Endodermal cell (in vitro differentiated cells): ENCODE measurements around the gene EHD4. TPM values are rescaled to one million over a fixed set of nuclear protein-coding genes. Genes with fewer than 3 reads are reported as not detected.

Source experiments
- DNase-seq: peaks from one replicate; pipeline ENCODE4 v3.0.0-alpha.2; 2017
- H3K27ac ChIP-seq: 2 replicates; pipeline ENCODE4 v1.5.1; 2013; ENCODE audit warnings: mild to moderate bottlenecking, low read depth, low read length, moderate library complexity
- H3K27me3 ChIP-seq: 2 replicates; pipeline ENCODE4 v1.6.1; 2013; ENCODE audit warnings: mild to moderate bottlenecking, low read length, moderate library complexity; ENCODE audit not compliant: insufficient read depth, control insufficient read depth, poor library complexity, severe bottlenecking
- H3K36me3 ChIP-seq: 2 replicates; pipeline ENCODE4 v1.7.0; 2013; ENCODE audit warnings: mild to moderate bottlenecking, low read length, moderate library complexity; ENCODE audit not compliant: control insufficient read depth, insufficient read depth
- H3K4me1 ChIP-seq: one replicate; pipeline ENCODE4 v1.7.0; 2013; ENCODE audit warnings: low read length; ENCODE audit not compliant: control insufficient read depth, insufficient read depth
- H3K4me3 ChIP-seq: 2 replicates; pipeline ENCODE4 v1.5.1; 2013; ENCODE audit warnings: mild to moderate bottlenecking, low read length, moderate library complexity
- H3K9ac ChIP-seq: 2 replicates; pipeline ENCODE4 v1.6.1; 2013; ENCODE audit warnings: mild to moderate bottlenecking, low read length, moderate library complexity; ENCODE audit not compliant: poor library complexity, severe bottlenecking; ENCODE audit errors: extremely low read depth
- H3K9me3 ChIP-seq: 2 replicates; pipeline ENCODE4 v1.6.1; 2013; ENCODE audit warnings: mild to moderate bottlenecking, low read length, moderate library complexity; ENCODE audit not compliant: control insufficient read depth
- H3K27ac Mint-ChIP-seq: 2 replicates; pipeline ENCODE4 v1.8.0; 2020; ENCODE audit warnings: mixed read lengths
- H3K27me3 Mint-ChIP-seq: 2 replicates; pipeline ENCODE4 v1.8.0; 2021; ENCODE audit warnings: mild to moderate bottlenecking, mixed read lengths; ENCODE audit not compliant: insufficient read depth
- H3K36me3 Mint-ChIP-seq: 2 replicates; pipeline ENCODE4 v1.8.0; 2020; ENCODE audit warnings: low read depth, mixed read lengths
- H3K4me1 Mint-ChIP-seq: 2 replicates; pipeline ENCODE4 v1.8.0; 2020; ENCODE audit warnings: mixed read lengths
- H3K4me3 Mint-ChIP-seq: 2 replicates; pipeline ENCODE4 v1.8.0; 2020; ENCODE audit warnings: mild to moderate bottlenecking, moderate library complexity, mixed read lengths
- H3K9me3 Mint-ChIP-seq: 2 replicates; pipeline ENCODE4 v1.8.0; 2020; ENCODE audit warnings: mild to moderate bottlenecking, mixed read lengths
- WGBS, 2 experiments: methylation state at CpG; one replicate each; pipeline versions ENCODE4 v1.1.5 to v1.1.7; 2013; ENCODE audit warnings: missing lambda C conversion rate in 2 of 2, mixed read lengths in 1 of 2; ENCODE audit not compliant: insufficient coverage in 1 of 2, insufficient read length in 1 of 2; 5-methylcytosine and 5-hydroxymethylcytosine counted together
- total RNA-seq, 2 donors: library from RNA; stranded (reverse); fragmentation: NEBNext Ultra II Directional in 1 of 2; extraction: Animal tissue kit (Norgen Biotek cat#: 25700) in 1 of 2; gene quantifications; 2 replicates in 1 of 2; 3 replicates in 1 of 2; pipeline ENCODE4 v1.2.1, GENCODE V29; 2021
- TF ChIP-seq, protein P1 (sequence below): fragments of 200-600 bp; sonication (generic); conservative IDR thresholded peaks from 2 replicates; pipeline ENCODE4 v1.5.0; 2021; ENCODE audit warnings: antibody characterized with exemption, mild to moderate bottlenecking

Gene EHD4
- total RNA-seq, 2 donors from 2014 or later, result 16.9 to 17.3 TPM

DNA sequence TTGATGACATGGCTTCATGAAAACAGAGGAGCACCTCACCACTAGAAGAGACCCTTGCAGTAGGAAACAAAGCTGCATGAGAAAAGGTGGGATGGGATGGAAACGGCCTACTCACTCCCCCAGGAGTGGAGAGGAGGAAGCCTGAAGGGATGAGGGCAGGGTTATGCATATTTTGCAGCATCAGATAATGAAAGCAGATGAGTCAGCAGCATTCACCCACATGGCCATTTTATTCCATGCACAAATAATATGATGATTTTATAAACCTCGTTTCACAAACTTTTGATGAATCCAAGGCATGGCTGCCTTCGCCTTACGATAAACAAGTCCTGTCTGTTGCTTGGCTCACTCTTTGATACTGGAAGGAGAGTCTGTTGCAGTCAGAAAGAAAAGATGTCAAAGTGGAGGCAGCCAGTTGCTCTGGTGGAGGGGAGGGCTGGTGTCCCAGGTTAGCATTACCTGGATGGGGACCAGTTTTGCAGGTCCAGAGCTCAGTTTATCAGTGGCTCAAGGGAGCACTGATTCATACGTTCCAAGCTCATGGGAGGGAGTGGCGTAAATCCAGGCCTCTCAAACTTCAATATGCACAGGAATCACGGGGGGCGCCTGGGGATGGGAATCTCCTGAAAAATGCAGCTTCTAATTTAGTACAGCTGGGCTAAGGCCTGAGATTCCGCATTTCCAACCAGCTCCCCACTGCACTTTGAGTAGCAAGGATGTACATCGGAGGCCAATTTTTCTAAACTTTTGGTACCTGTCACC, 9.2 kb upstream of the EHD4 start:
- DNase-seq, result peak; percentile 31
- H3K4me3 ChIP-seq, result no peak overlapping the region
- Mint-ChIP-seq H3K27ac (no peak overlapping the region), H3K27me3 (no peaks in the 10 kb centered on the region), H3K9me3 (no peaks in the 10 kb centered on the region), H3K4me3 (no peak overlapping the region), H3K4me1 (peaks cover 17% of the 10 kb centered on the region), H3K36me3 (no peaks in the 10 kb centered on the region)
- no peaks in the 10 kb centered on the region for H3K9me3 ChIP-seq
- H3K27ac ChIP-seq, result no peak overlapping the region
- TF ChIP-seq, protein P1, sequence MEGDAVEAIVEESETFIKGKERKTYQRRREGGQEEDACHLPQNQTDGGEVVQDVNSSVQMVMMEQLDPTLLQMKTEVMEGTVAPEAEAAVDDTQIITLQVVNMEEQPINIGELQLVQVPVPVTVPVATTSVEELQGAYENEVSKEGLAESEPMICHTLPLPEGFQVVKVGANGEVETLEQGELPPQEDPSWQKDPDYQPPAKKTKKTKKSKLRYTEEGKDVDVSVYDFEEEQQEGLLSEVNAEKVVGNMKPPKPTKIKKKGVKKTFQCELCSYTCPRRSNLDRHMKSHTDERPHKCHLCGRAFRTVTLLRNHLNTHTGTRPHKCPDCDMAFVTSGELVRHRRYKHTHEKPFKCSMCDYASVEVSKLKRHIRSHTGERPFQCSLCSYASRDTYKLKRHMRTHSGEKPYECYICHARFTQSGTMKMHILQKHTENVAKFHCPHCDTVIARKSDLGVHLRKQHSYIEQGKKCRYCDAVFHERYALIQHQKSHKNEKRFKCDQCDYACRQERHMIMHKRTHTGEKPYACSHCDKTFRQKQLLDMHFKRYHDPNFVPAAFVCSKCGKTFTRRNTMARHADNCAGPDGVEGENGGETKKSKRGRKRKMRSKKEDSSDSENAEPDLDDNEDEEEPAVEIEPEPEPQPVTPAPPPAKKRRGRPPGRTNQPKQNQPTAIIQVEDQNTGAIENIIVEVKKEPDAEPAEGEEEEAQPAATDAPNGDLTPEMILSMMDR, result no peak
- no peaks in the 10 kb centered on the region for H3K36me3 ChIP-seq
- no peaks in the 10 kb centered on the region for H3K27me3 ChIP-seq
- H3K9ac ChIP-seq, result no peak overlapping the region
- 95% methylated on average over 8 to 10 of the region's 10 CpGs for WGBS, 2 experiments
- peaks cover 4% of the 10 kb centered on the region for H3K4me1 ChIP-seq

GRCh38 chr15:41980654-41981323, 8.4 kb upstream of the EHD4 start:
- no peak overlapping the region for H3K4me3 Mint-ChIP-seq
- no peaks in the 10 kb centered on the region for H3K27me3 Mint-ChIP-seq
- WGBS, 2 experiments, result 86 to 97% methylated on average over 3 to 7 of the region's 7 CpGs
- Histone ChIP-seq H3K27ac (no peak overlapping the region), H3K4me3 (no peak overlapping the region), H3K36me3 (no peaks in the 10 kb centered on the region), H3K9me3 (no peaks in the 10 kb centered on the region), H3K4me1 (peaks cover 4% of the 10 kb centered on the region), H3K9ac (no peak overlapping the region), H3K27me3 (no peaks in the 10 kb centered on the region)
- H3K4me1 Mint-ChIP-seq, result peaks cover 17% of the 10 kb centered on the region
- H3K9me3 Mint-ChIP-seq, result no peaks in the 10 kb centered on the region
- H3K36me3 Mint-ChIP-seq, result no peaks in the 10 kb centered on the region
- TF ChIP-seq, protein P1, result no peak
- H3K27ac Mint-ChIP-seq, result no peak overlapping the region
- peak; percentile 44 for DNase-seq

DNA sequence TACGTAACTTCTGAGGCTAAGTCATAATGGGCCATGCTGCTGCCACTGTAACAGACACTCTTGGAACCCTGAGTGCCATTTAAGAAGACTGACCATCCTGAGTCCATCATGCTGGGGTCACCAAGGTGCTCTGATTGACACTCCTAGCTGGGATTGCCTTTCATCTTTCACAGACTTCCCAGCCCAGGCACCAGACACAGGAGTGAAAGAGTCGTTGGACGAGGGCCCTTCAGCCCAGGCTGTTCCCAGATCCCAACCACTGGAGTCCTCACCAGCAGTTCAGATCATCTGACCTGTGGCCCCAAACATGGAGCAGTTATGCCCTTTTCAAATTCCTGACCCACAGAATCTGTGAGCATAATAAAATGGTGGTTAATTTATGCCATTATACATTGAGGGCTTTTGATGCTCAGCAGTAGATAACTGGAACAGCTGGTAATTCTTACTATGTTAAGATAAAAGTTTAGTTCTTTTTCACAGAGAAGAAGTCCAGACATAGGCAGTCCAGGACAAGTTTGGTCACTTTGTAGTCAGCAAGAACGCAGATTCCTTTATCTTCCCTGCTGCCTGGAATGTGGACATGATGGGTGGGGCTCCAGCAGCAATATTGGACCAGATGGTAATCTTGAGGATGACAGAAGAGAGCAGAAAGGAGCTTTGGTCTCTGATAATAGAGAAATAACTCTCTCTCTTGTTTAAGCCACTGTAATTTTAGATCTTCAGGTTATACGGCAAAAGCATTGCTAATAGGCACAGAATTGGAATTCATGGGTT, 7.3 kb upstream of the EHD4 start:
- Mint-ChIP-seq H3K4me1 (peaks cover 17% of the 10 kb centered on the region), H3K27me3 (peaks cover 2% of the 10 kb centered on the region), H3K27ac (no peak overlapping the region), H3K4me3 (no peak overlapping the region), H3K9me3 (no peaks in the 10 kb centered on the region), H3K36me3 (no peaks in the 10 kb centered on the region)
- peaks cover 2% of the 10 kb centered on the region for H3K27me3 ChIP-seq
- H3K36me3 ChIP-seq, result no peaks in the 10 kb centered on the region
- H3K9ac ChIP-seq, result no peak overlapping the region
- 90 to 93% methylated on average over 5 of the region's 5 CpGs for WGBS, 2 experiments
- TF ChIP-seq, protein P1, result no peak
- no peak overlapping the region for H3K27ac ChIP-seq
- peaks cover 4% of the 10 kb centered on the region for H3K4me1 ChIP-seq
- no peaks in the 10 kb centered on the region for H3K9me3 ChIP-seq
- no peak overlapping the region for H3K4me3 ChIP-seq
- DNase-seq, result peak; percentile 35
